Measurements from ENCODE around the gene NONO. TPM values are rescaled to one million over a fixed set of nuclear protein-coding genes. Genes with fewer than 3 reads are reported as not detected.
A peak's percentile ranks its signal among the peaks of the same experiment; 100 is the strongest.
"Not testable (repeated sequence)": the region's sequence is repeated elsewhere in the genome, so short reads cannot be mapped to it uniquely, and the experiment has no call there.

Gene NONO
- total and polyA plus RNA-seq, 9 donors = 285 to 402 (median 373) TPM

DNA sequence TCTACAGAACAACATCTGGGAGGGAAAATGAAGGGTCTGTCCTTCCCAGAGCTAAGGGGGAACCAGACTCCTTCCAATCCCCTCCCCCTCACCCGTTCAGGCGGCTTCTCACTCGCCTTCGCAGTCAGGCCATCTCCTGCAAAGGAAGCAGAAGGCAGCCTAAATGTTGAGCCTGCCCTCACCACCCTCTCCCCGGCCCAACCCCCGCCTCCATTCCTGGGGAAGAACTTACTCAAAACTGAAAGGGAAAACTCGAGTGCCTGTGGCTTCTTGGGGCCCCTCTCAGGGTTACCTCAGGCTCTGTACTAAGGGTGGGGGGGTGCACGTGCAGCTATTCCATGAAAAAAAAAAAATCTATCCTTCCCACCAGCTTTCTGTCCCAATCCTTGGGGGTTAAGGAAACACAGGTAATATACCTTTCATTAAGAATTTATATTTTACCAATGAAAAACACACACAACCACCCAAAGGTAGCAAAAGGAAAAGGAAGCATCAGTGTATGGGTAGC, 31.9 kb upstream of the NONO start:
- no peaks in the 10 kb centered on the region for H3K9me3 ChIP-seq (replicated peaks; ENCODE audit: control insufficient read depth, low read depth, low read length)
- peaks cover 38% of the 10 kb centered on the region for H3K36me3 ChIP-seq (ENCODE audit: control insufficient read depth, insufficient read depth, low read length)
- 58% methylated on average over 4 of the region's 8 CpGs for WGBS (ENCODE audit: insufficient coverage)
- no peaks in the 10 kb centered on the region for H3K27me3 ChIP-seq (ENCODE audit: control insufficient read depth, insufficient read depth, low read length)
- peaks cover 14% of the 10 kb centered on the region for H3K4me1 ChIP-seq (ENCODE audit: control insufficient read depth, insufficient read depth, low read length)
- peak; percentile 25 for DNase-seq
- no peak overlapping the region for H3K4me3 ChIP-seq (ENCODE audit: low read length)
- no peak overlapping the region for H3K27ac ChIP-seq (ENCODE audit: low read length)

DNA sequence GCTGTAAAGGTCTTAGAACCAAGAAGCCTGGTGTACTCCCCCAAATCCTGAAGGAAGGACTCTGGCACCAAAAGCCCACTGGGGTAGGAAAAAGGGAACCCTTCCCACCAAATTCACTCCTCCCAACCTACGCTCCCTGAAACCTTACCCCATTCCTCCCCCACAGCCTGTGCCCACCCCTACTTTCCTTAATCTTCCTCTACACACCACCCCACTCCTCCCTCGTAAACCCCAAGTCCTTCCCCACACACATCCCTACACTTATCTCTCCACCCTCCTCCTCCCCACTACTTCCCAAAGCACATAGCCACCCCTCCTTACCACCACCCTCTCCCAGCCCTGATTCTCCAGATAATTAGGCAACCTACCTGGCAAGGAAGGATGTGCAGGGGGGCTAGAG, 31.2 kb upstream of the NONO start:
- H3K9me3 ChIP-seq (replicated peaks; ENCODE audit: control insufficient read depth, low read depth, low read length) = no peaks in the 10 kb centered on the region
- peak overlapping the region; percentile 13 for H3K27ac ChIP-seq (ENCODE audit: low read length)
- H3K27me3 ChIP-seq (ENCODE audit: control insufficient read depth, insufficient read depth, low read length) = no peaks in the 10 kb centered on the region
- peaks cover 33% of the 10 kb centered on the region for H3K36me3 ChIP-seq (ENCODE audit: control insufficient read depth, insufficient read depth, low read length)
- no peak overlapping the region for H3K4me3 ChIP-seq (ENCODE audit: low read length)
- no peak for DNase-seq
- peaks cover 14% of the 10 kb centered on the region for H3K4me1 ChIP-seq (ENCODE audit: control insufficient read depth, insufficient read depth, low read length)
- WGBS (ENCODE audit: insufficient coverage) = 64% methylated on average over 2 of the region's 2 CpGs

DNA sequence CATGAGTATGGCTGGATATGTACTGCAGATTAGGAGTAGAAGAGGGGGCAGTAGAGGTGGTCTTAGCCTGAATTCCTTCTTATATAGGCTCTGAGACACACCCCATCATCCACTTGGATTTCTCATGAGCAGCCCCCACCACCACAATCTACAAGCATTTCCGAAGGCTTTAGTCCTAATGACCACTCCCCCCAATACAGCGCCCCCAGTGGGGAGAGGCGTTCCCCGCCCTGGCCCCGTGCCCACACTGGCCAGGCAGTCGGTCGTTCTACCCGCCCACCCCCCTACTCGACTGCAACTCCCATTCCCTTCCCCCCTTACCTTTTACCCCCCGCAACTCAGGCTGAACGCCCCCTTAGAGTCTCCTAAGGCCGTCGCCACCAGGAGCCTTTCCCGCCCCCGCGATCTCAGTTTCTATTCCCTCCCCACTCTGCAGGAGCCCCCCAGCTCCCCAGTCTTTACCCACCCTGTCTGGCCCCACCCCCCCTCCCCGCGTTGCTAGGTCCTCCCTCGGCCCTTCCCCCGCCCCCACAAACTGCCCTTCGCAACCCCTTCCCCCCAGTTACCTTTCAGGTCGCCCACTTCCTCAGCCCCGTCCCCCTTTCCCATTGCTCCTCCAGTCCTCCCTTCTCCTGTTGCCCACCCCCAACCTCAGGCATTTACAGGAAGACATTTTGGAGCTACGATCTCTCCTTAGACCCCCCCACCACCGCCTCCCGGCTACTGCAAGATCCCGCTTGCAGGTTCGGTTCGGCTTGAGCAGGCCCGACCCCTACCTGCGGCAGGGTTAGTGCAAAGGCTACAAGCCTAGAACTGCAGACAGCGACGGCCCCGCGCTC, 30.0 kb upstream of the NONO start:
- DNase-seq = peak; percentile 52
- Histone ChIP-seq H3K4me1 (ENCODE audit: control insufficient read depth, insufficient read depth, low read length) (peaks cover 14% of the 10 kb centered on the region), H3K27ac (ENCODE audit: low read length) (peak overlapping the region; percentile 94), H3K36me3 (ENCODE audit: control insufficient read depth, insufficient read depth, low read length) (peaks cover 20% of the 10 kb centered on the region), H3K4me3 (ENCODE audit: low read length) (peak overlapping the region; percentile 85), H3K9me3 (replicated peaks; ENCODE audit: control insufficient read depth, low read depth, low read length) (no peaks in the 10 kb centered on the region), H3K27me3 (ENCODE audit: control insufficient read depth, insufficient read depth, low read length) (no peaks in the 10 kb centered on the region)
- 29% methylated on average over 18 of the region's 35 CpGs for WGBS (ENCODE audit: insufficient coverage)

DNA sequence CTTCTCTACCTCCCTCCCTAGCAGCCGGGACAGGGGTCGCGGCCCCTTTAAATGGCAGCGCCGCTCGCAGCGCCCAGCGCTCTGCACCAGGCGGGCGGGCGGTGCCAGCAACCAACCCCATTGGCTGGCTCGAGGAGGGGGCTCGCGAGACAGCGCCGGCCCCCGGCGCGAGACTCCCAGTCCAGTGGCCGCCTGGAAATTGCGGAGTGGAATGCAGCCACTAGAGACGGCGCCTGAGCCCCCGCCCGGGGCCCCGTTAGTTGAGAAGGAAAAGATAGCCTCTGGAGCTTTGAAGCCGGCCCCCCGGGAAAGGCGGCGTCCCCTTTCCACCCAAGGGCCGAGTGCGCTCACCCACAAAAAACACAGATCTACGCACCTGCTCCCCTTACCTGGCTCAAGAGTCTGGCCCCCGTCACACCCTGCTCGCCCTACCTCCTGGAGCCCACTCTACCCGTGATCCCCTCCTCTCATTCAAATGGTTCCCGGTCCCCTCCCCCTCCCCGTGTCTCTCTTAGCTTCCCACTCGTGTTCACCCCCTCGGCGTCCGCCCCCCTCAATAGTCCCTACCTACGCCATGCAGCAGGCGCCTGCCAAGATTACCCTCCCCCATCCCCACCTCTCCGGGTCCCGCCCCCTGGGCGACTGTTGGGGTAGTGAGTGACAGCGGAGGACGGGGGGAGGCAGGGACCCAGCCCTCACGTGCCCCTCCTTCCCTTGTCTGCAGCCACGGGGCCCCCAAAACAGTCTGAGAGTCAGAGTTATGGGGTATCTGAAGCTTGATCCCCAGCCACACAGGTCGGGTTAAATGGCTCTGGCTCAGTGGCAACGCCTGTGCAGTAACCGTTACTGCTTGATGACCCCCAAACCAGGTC, 29.1 kb upstream of the NONO start, which contains the start of gene ZMYM3:
ZMYM3 (minus strand) TSS at position 49 of the 872 bp plus-strand sequence. CDS start 885 bp downstream, outside the sequence.
- peaks cover 14% of the 10 kb centered on the region for H3K4me1 ChIP-seq (ENCODE audit: control insufficient read depth, insufficient read depth, low read length)
- peaks cover 15% of the 10 kb centered on the region for H3K36me3 ChIP-seq (ENCODE audit: control insufficient read depth, insufficient read depth, low read length)
- no peaks in the 10 kb centered on the region for H3K27me3 ChIP-seq (ENCODE audit: control insufficient read depth, insufficient read depth, low read length)
- no peaks in the 10 kb centered on the region for H3K9me3 ChIP-seq (replicated peaks; ENCODE audit: control insufficient read depth, low read depth, low read length)
- H3K27ac ChIP-seq (ENCODE audit: low read length) = peak within 1 kb of the TSS; percentile 94
- H3K4me3 ChIP-seq (ENCODE audit: low read length) = peak within 1 kb of the TSS; percentile 85
- peak; percentile 95 for DNase-seq
- 41% methylated on average over 31 of the region's 54 CpGs for WGBS (ENCODE audit: insufficient coverage)

DNA sequence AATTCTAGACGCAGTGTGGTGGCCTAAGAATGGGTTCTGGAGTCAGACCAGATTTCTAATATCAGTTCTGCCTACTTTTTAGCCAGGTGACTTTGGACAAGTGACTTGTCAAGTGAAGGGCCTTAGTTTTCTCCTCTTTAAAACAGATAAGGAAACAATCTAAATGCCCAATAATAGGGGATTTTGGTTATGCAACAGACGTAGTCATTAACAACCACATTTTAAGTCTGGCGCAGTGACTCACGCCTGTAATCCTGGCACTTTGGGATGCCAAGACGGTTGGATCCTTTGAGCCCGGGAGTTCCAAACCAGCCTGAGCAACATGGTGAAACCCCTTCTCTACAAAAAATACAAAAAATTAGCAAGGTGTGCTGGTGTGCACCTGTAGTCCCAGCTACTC, 27.4 kb upstream of the NONO start:
- no peak for DNase-seq
- Histone ChIP-seq H3K9me3 (replicated peaks; ENCODE audit: control insufficient read depth, low read depth, low read length) (no peaks in the 10 kb centered on the region), H3K4me1 (ENCODE audit: control insufficient read depth, insufficient read depth, low read length) (peaks cover 14% of the 10 kb centered on the region), H3K4me3 (ENCODE audit: low read length) (no peak overlapping the region), H3K36me3 (ENCODE audit: control insufficient read depth, insufficient read depth, low read length) (peaks cover under 1% of the 10 kb centered on the region), H3K27me3 (ENCODE audit: control insufficient read depth, insufficient read depth, low read length) (no peaks in the 10 kb centered on the region), H3K27ac (ENCODE audit: low read length) (no peak overlapping the region)
- 74% methylated on average over 3 of the region's 6 CpGs for WGBS (ENCODE audit: insufficient coverage)

DNA sequence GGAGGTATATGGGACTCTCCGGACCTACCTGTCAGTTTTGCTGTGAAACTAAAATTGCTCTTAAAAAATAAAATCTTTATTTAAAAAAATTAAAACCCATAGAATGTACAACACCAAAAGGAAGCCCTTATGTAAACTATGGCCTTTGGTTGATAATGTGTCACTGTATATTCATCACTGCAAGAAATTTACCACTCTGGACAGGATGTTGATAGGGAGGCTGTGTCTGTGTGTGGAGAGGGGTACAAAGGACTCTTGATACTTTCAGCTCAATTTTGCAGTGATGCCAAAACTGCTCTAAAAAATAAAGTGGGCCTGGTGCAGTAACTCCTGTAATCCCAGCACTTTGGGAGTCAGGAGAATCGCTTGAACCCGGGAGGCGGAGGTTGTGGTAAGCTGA, 26.6 kb upstream of the NONO start:
- 100% methylated on average over 1 of the region's 4 CpGs for WGBS (ENCODE audit: insufficient coverage)
- DNase-seq = no peak
- H3K27me3 ChIP-seq (ENCODE audit: control insufficient read depth, insufficient read depth, low read length) = no peaks in the 10 kb centered on the region
- H3K4me3 ChIP-seq (ENCODE audit: low read length) = no peak overlapping the region
- H3K36me3 ChIP-seq (ENCODE audit: control insufficient read depth, insufficient read depth, low read length) = no peaks in the 10 kb centered on the region
- no peaks in the 10 kb centered on the region for H3K9me3 ChIP-seq (replicated peaks; ENCODE audit: control insufficient read depth, low read depth, low read length)
- peaks cover 13% of the 10 kb centered on the region for H3K4me1 ChIP-seq (ENCODE audit: control insufficient read depth, insufficient read depth, low read length)
- H3K27ac ChIP-seq (ENCODE audit: low read length) = no peak overlapping the region

DNA sequence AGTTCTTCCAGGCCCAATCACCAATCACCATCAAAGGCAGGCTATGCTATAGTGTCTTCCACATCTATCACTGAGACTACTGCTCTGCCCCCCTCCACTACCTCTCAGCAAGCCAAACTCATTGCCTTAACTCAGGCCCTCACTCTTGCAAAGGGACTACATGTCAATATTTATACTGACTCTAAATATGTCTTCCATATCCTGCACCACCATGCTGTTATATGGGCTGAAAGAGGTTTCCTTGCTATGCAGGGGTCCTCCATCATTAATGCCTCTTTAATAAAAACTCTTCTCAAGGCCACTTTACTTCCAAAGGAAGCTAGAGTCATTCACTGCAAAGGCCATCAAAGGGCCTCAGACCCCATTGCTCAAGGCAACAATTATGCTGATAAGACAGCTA, 14.8 kb upstream of the NONO start:
- not testable (repeated sequence) for H3K27me3 ChIP-seq (ENCODE audit: control insufficient read depth, insufficient read depth, low read length); H3K4me3 ChIP-seq (ENCODE audit: low read length); H3K27ac ChIP-seq (ENCODE audit: low read length); H3K9me3 ChIP-seq (replicated peaks; ENCODE audit: control insufficient read depth, low read depth, low read length); H3K4me1 ChIP-seq (ENCODE audit: control insufficient read depth, insufficient read depth, low read length); DNase-seq; H3K36me3 ChIP-seq (ENCODE audit: control insufficient read depth, insufficient read depth, low read length)

DNA sequence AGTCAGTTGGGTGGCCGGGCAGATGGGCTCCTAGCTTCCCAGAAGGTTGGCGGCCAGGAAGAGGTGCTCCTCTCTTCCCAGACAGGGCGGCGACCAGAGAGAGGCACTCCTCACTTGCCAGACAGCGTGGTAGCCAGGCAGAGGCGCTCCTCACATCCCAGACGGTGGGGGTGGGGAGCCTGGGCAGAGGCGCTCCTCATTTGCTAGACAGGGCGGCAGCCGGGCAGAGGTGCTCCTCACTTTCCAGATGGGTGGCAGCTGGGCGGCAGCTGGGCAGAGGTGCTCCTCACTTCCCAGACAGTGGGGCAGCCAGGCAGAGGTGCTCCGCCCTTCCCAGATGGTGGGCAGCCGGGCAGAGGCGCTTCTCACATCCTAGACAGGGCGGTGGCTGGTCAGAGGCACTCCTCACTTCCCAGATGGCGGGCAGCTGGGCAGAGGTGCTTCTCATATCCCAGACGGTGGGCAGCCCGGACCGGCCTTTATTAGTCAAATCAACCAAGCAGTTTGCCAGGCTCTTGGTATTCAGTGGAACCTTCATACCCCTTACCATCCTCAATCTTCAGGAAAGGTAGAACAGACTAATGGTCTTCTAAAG, 13.5 kb upstream of the NONO start:
- WGBS (ENCODE audit: insufficient coverage) = 82% methylated on average over 19 of the region's 19 CpGs
- no peak overlapping the region for H3K27ac ChIP-seq (ENCODE audit: low read length)
- H3K4me1 ChIP-seq (ENCODE audit: control insufficient read depth, insufficient read depth, low read length) = no peaks in the 10 kb centered on the region
- no peaks in the 10 kb centered on the region for H3K36me3 ChIP-seq (ENCODE audit: control insufficient read depth, insufficient read depth, low read length)
- H3K9me3 ChIP-seq (replicated peaks; ENCODE audit: control insufficient read depth, low read depth, low read length) = no peaks in the 10 kb centered on the region
- no peaks in the 10 kb centered on the region for H3K27me3 ChIP-seq (ENCODE audit: control insufficient read depth, insufficient read depth, low read length)
- DNase-seq = no peak
- no peak overlapping the region for H3K4me3 ChIP-seq (ENCODE audit: low read length)

DNA sequence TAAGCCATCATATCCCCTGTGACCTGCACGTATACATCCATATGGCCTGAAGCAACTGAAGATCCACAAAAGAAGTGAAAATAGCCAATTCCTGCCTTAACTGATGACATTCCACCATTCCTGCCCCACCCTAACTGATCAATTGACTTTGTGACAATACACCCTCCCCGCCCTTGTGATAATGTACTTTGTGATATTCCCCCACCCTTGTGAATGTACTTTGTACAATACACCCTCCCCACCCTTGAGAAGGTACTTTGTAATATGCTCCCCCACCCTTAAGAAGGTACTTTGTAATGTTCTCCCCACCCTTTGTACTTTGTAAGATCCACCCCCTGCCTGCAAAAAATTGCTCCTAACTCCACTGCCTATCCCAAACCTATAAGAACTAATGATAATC, 11.1 kb upstream of the NONO start:
- H3K27ac ChIP-seq (ENCODE audit: low read length); H3K27me3 ChIP-seq (ENCODE audit: control insufficient read depth, insufficient read depth, low read length); H3K4me3 ChIP-seq (ENCODE audit: low read length); H3K9me3 ChIP-seq (replicated peaks; ENCODE audit: control insufficient read depth, low read depth, low read length); H3K36me3 ChIP-seq (ENCODE audit: control insufficient read depth, insufficient read depth, low read length); DNase-seq; H3K4me1 ChIP-seq (ENCODE audit: control insufficient read depth, insufficient read depth, low read length): not testable (repeated sequence)
- WGBS (ENCODE audit: insufficient coverage) = 75% methylated on average over 1 of the region's 2 CpGs

DNA sequence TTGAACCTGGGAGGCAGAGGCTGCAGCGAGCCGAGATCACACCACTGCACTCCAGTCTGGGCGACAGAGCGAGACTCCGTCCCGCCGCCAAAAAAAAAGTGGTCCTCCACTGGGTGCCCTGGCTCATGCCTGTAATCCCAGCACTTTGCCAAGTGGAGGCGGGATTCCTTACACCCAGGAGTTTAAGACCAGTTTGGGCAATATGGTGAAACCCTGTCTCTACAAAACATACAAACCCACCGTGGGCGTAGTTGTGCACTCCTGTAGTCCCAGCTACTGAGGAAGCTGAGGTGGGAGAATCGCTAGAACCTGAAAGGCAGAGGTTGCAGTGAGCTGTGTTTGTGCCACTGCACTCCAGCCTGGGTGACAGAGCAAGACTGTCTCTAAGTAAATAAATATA, 2.1 kb upstream of the NONO start:
- 96% methylated on average over 7 of the region's 11 CpGs for WGBS (ENCODE audit: insufficient coverage)
- H3K27me3 ChIP-seq (ENCODE audit: control insufficient read depth, insufficient read depth, low read length); H3K4me3 ChIP-seq (ENCODE audit: low read length); DNase-seq; H3K4me1 ChIP-seq (ENCODE audit: control insufficient read depth, insufficient read depth, low read length); H3K36me3 ChIP-seq (ENCODE audit: control insufficient read depth, insufficient read depth, low read length); H3K27ac ChIP-seq (ENCODE audit: low read length); H3K9me3 ChIP-seq (replicated peaks; ENCODE audit: control insufficient read depth, low read depth, low read length): not testable (repeated sequence)
